Heart right ventricle (tissue), 16 donors: ENCODE measurements around the gene IRF5. TPM values are rescaled to one million over a fixed set of nuclear protein-coding genes. Genes with fewer than 3 reads are reported as not detected.

ENCODE experiments used
- ATAC-seq, 8 donors: fragments of 200-7000 bp; cut with Tn5 transposase; one replicate each; pipeline ENCODE4 v1.9.1; 2020; ENCODE audit warnings: mild to moderate bottlenecking in 8 of 8, moderate library complexity in 8 of 8, moderate number of reproducible peaks in 1 of 8
- DNase-seq, 2 donors: peaks; one replicate each; pipeline ENCODE4 v3.0.0-alpha.2; 2020
- H3K27ac ChIP-seq, 10 donors: fragments of 200-600 bp; sonication (generic) in 2 of 10; one replicate each; pipeline versions ENCODE4 v1.5.0 to v1.8.0; 2020 to 2022; ENCODE audit warnings: mild to moderate bottlenecking in 3 of 10
- H3K27me3 ChIP-seq, 7 donors: fragments of 200-600 bp; one replicate each; pipeline ENCODE4 v1.8.0; 2021 to 2022; ENCODE audit warnings: mild to moderate bottlenecking in 2 of 7
- H3K36me3 ChIP-seq, 9 donors: fragments of 200-600 bp; sonication (generic) in 1 of 9; one replicate each; pipeline versions ENCODE4 v1.5.0 to v1.8.0; 2020 to 2022; ENCODE audit warnings: mild to moderate bottlenecking in 2 of 9
- H3K4me1 ChIP-seq, 9 donors: fragments of 200-600 bp; sonication (generic) in 1 of 9; one replicate each; pipeline versions ENCODE4 v1.5.0 to v1.8.0; 2020 to 2022; ENCODE audit warnings: mild to moderate bottlenecking in 4 of 9
- H3K4me3 ChIP-seq, 10 donors: fragments of 200-600 bp; sonication (generic) in 2 of 10; one replicate each; pipeline versions ENCODE4 v1.5.0 to v1.8.0; 2020 to 2022; ENCODE audit warnings: mild to moderate bottlenecking in 7 of 10, moderate library complexity in 2 of 10
- H3K9me3 ChIP-seq, 11 donors: fragments of 200-600 bp in 10 of 11; sonication (generic) in 2 of 11; one replicate each; pipeline versions ENCODE4 v1.5.0 to v1.8.0; 2013 to 2022; ENCODE audit warnings: mild to moderate bottlenecking in 2 of 11, control low read depth in 1 of 11, moderate library complexity in 1 of 11
- CTCF ChIP-seq, 9 donors: fragments of 200-600 bp; sonication (generic) in 2 of 9; IDR thresholded peaks; one replicate each; pipeline versions ENCODE4 v1.5.0 to v1.8.0; 2021 to 2022; ENCODE audit warnings: antibody characterized with exemption in 9 of 9, mild to moderate bottlenecking in 5 of 9, moderate library complexity in 1 of 9
- WGBS, 2 donors: extraction: QIAGEN DNeasy Blood & Tissue Kit; methylation state at CpG; one replicate each; pipeline ENCODE4 v1.1.7; 2013; ENCODE audit warnings: inconsistent platforms in 1 of 2; 5-methylcytosine and 5-hydroxymethylcytosine counted together
- intact Hi-C, 10 donors: fragments of 100-400 bp; cut with DNase I; formaldehyde crosslinking; loops; one replicate each; pipeline versions ENCODE4 v1.11.1 to v1.14.2; 2022
- polyA plus RNA-seq, 2 donors: library from polyadenylated mRNA; stranded (reverse); fragments of 200-250 nt; gene quantifications; one replicate each; pipeline ENCODE4 v1.2.3, GENCODE V29; 2013
- total RNA-seq, 10 donors: library from RNA; stranded (reverse); fragmentation: NEBNext Ultra II Directional in 3 of 10; extraction: Animal tissue kit (Norgen Biotek cat#: 25700) in 3 of 10; gene quantifications; one replicate each; pipeline versions ENCODE4 v1.2.1 to v1.2.4, GENCODE V29; 2021 to 2023
- donor health status: Arrhythmogenic right ventricular cardiomyopathy.
- donor health status: ischemic (EF 13 %, LVEDD 7.1; RV severe dilation, severe dysfunction).
- donor health status: healthy with polysubstance abuse.
- donor health status: DM: no; HTN: yes; CAD: no.
- donor health status: DM: no; HTN: no; CAD: no.
- donor health status: ischemic (EF 25% LVEDD 6.9; RV normal size, moderate dysfunction).
- donor health status: ischemic (EF 25% LVEDD 5.7; RV mildly dilated, moderate dysfunction).
- donor health status: healthy.
- donor health status: DM: yes; HTN: yes; CAD: no.
- donor health status: Ischemic cardiomyopathy.
- donor health status: ischemic (EF 35%, LVEDD 5.7; RV mildly dilated, moderate dysfunction).
- donor health status: nonischemic (EF 11% LVEDD 7.7; RV severe dilation, severe dysfunction).
- donor health status: DM: yes; HTN: yes; CAD: no.
- donor health status: PGD.
- donor health status: ischemic (EF 29% LVEDD 5.4; RV normal size, mild dysfunction).
- donor health status: nonischemic (EF 23%, LVEDD 6.1; RV moderate dilation, normal function).

Gene IRF5
- total and polyA plus RNA-seq, 12 donors = 0.46 to 6.6 (median 1.5) TPM

- DNase-seq (no peak), ATAC-seq (no peak)
- H3K27ac ChIP-seq = no peak overlapping the region
- no peak overlapping the region for H3K4me3 ChIP-seq
- no peaks in the 10 kb centered on the region for H3K9me3 ChIP-seq
- H3K36me3 ChIP-seq = no peaks in the 10 kb centered on the region
- 39 to 40% methylated on average over 10 to 11 of the region's 11 CpGs for WGBS, 2 donors
- peaks cover 5 to 76% (median 57%) of the 10 kb centered on the region in 7 donors for H3K27me3 ChIP-seq
- TF ChIP-seq CTCF (IDR thresholded peaks at IDR 0.05) = no peak
- H3K4me1 ChIP-seq = peaks cover 0 to 31% (median 16%) of the 10 kb centered on the region in 9 donors
- intact Hi-C loops = no loop called here
These were observed 23.1 kb upstream of the IRF5 start for GRCh38 chr7:128914566-128915151.

- DNase-seq = no peak
- ATAC-seq = no peak
- H3K27ac ChIP-seq = no peak overlapping the region
- intact Hi-C loops = no loop called here
- H3K9me3 ChIP-seq = no peaks in the 10 kb centered on the region
- H3K4me3 ChIP-seq = peak overlapping the region in 7 of 10 donors; percentile 4 to 31 (median 25)
- 4 to 7% methylated on average over 32 of the region's 34 CpGs for WGBS, 2 donors
- H3K36me3 ChIP-seq = no peaks in the 10 kb centered on the region
- no peak for TF ChIP-seq CTCF (IDR thresholded peaks at IDR 0.05)
- peaks cover 0 to 24% (median 12%) of the 10 kb centered on the region in 9 donors for H3K4me1 ChIP-seq
- peaks cover 5 to 75% (median 53%) of the 10 kb centered on the region in 7 donors for H3K27me3 ChIP-seq
These were observed 22.4 kb upstream of the IRF5 start for GRCh38 chr7:128915271-128915819.

- no peak for DNase-seq
- H3K27me3 ChIP-seq = peaks cover 5 to 73% (median 53%) of the 10 kb centered on the region in 7 donors
- H3K27ac ChIP-seq = no peak overlapping the region
- ATAC-seq = no peak
- peaks cover 0 to 19% (median 8%) of the 10 kb centered on the region in 9 donors for H3K4me1 ChIP-seq
- H3K36me3 ChIP-seq = no peaks in the 10 kb centered on the region
- intact Hi-C loops = no loop called here
- WGBS, 2 donors = 14 to 23% methylated on average over 57 to 69 of the region's 69 CpGs
- TF ChIP-seq CTCF (IDR thresholded peaks at IDR 0.05) = no peak
- peak overlapping the region in 6 of 10 donors; percentile 6 to 31 (median 26) for H3K4me3 ChIP-seq
- H3K9me3 ChIP-seq = no peaks in the 10 kb centered on the region
These were observed 21.7 kb upstream of the IRF5 start for GRCh38 chr7:128915841-128916642.

- peaks cover 5 to 73% (median 57%) of the 10 kb centered on the region in 7 donors for H3K27me3 ChIP-seq
- ATAC-seq (no peak), DNase-seq (no peak)
- H3K27ac ChIP-seq = no peak overlapping the region
- no peaks in the 10 kb centered on the region for H3K9me3 ChIP-seq
- no peak for TF ChIP-seq CTCF (IDR thresholded peaks at IDR 0.05)
- 89 to 92% methylated on average over 7 of the region's 7 CpGs for WGBS, 2 donors
- peaks cover 0 to 18% (median 8%) of the 10 kb centered on the region in 9 donors for H3K4me1 ChIP-seq
- no peaks in the 10 kb centered on the region for H3K36me3 ChIP-seq
- intact Hi-C loops = no loop called here
- H3K4me3 ChIP-seq = no peak overlapping the region
These were observed 21.1 kb upstream of the IRF5 start for GRCh38 chr7:128916643-128916915.
